Mesothelial cell of epicardium (in vitro differentiated cells): ENCODE results near the gene CCT8. TPM values are rescaled to one million over a fixed set of nuclear protein-coding genes. Genes with fewer than 3 reads are reported as not detected.

Experiments
- DNase-seq, 2 experiments: peaks; one replicate each; pipeline ENCODE4 v3.0.0; 2021; ENCODE audit warnings: low spot score in 2 of 2; ENCODE audit not compliant: unreplicated experiment in 2 of 2
- H3K27ac Mint-ChIP-seq: 2 replicates; pipeline ENCODE4 v1.8.0; 2021; ENCODE audit warnings: mixed read lengths
- H3K27me3 Mint-ChIP-seq: 2 replicates; pipeline ENCODE4 v1.8.0; 2021; ENCODE audit warnings: low read depth, mixed read lengths
- H3K36me3 Mint-ChIP-seq: 2 replicates; pipeline ENCODE4 v1.8.0; 2021; ENCODE audit warnings: mixed read lengths
- H3K4me1 Mint-ChIP-seq: 2 replicates; pipeline ENCODE4 v1.8.0; 2021; ENCODE audit warnings: mixed read lengths
- H3K4me3 Mint-ChIP-seq: 2 replicates; pipeline ENCODE4 v1.8.0; 2021; ENCODE audit warnings: mild to moderate bottlenecking, moderate library complexity, mixed read lengths
- H3K9me3 Mint-ChIP-seq: 2 replicates; pipeline ENCODE4 v1.8.0; 2021; ENCODE audit warnings: mixed read lengths
- total RNA-seq: library from RNA; stranded (reverse); gene quantifications from 3 replicates; pipeline ENCODE4 v1.2.1, GENCODE V29; 2021
- TF ChIP-seq, protein P1 (sequence below): fragments of 200-600 bp; sonication (generic); IDR thresholded peaks from one replicate; pipeline ENCODE4 v1.5.0; 2021; ENCODE audit warnings: antibody characterized with exemption; ENCODE audit not compliant: unreplicated experiment

Gene CCT8
- total RNA-seq, 1 donor from 2014 or later: 166 TPM

DNA sequence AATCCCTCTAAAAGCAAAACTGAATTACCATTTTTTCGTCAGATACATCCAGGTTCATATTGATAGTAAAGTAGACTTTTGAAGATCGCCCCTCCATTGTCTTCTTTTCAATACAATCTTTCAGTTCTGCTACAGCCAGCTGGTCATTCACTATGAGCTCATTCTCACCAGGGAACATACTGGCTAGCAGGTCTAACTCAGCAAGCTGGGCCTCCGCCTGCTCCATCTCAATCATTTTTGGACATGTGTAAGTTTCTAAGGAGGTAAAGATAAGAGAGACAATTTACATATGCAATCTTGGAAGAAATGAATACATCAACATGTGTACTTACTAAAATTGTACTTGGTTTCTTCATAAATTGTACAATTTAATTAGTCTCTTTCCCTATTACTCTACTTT lies 65.1 kb downstream of the CCT8 start:
- DNase-seq: no peak
- no peaks in the 10 kb centered on the region for H3K4me1 Mint-ChIP-seq

DNA sequence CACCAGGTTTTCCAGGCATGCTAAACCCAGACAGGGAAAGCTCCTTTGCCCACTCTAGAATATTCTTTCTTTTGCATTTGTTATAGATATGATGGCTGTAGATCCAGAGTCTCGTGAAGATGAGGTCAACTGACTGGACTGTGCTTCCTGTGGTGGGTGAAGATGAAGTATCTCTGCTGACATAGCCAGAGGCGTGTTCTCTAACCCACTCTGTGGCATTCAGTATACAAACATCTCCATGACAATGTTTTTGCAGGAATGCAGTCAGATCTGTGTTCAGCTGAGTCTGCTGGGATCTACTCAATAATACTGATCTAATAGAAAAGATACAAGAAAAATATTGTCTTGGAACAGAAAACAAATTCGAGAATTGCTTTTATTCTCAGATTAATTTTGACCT lies 65.6 kb downstream of the CCT8 start:
- H3K27ac Mint-ChIP-seq: no peak overlapping the region
- TF ChIP-seq, protein P1, sequence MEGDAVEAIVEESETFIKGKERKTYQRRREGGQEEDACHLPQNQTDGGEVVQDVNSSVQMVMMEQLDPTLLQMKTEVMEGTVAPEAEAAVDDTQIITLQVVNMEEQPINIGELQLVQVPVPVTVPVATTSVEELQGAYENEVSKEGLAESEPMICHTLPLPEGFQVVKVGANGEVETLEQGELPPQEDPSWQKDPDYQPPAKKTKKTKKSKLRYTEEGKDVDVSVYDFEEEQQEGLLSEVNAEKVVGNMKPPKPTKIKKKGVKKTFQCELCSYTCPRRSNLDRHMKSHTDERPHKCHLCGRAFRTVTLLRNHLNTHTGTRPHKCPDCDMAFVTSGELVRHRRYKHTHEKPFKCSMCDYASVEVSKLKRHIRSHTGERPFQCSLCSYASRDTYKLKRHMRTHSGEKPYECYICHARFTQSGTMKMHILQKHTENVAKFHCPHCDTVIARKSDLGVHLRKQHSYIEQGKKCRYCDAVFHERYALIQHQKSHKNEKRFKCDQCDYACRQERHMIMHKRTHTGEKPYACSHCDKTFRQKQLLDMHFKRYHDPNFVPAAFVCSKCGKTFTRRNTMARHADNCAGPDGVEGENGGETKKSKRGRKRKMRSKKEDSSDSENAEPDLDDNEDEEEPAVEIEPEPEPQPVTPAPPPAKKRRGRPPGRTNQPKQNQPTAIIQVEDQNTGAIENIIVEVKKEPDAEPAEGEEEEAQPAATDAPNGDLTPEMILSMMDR: no peak
- no peaks in the 10 kb centered on the region for H3K9me3 Mint-ChIP-seq
- no peaks in the 10 kb centered on the region for H3K4me1 Mint-ChIP-seq
- no peak overlapping the region for H3K4me3 Mint-ChIP-seq
- DNase-seq: no peak
- no peaks in the 10 kb centered on the region for H3K27me3 Mint-ChIP-seq
- H3K36me3 Mint-ChIP-seq: peaks cover 5% of the 10 kb centered on the region

More for the DNA sequence above, 65.1 kb downstream of the CCT8 start:
- Mint-ChIP-seq H3K4me3 (no peak overlapping the region), H3K27me3 (no peaks in the 10 kb centered on the region), H3K9me3 (no peaks in the 10 kb centered on the region), H3K36me3 (peaks cover 5% of the 10 kb centered on the region), H3K27ac (no peak overlapping the region)
- TF ChIP-seq, protein P1: no peak

DNA sequence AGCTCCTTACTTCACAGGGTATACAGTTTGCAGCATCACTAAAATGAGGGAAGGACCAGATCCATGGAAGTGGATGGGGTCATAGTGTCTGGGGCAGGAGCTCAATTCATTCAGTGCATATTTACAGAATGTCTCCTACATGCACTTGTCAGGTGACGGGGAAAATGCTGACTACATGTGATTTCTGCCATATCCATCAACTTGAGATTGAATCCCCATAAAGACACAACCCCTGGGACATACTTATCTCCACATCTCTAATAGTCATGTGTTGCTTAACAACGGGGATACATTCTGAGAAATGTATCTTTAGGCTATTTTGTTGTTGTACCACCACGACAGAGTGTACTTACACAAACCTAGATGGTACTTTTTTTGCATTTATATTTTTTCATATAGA lies 66.3 kb downstream of the CCT8 start:
- Mint-ChIP-seq H3K9me3 (no peaks in the 10 kb centered on the region), H3K27ac (no peak overlapping the region)

More for the DNA sequence above, 66.3 kb downstream of the CCT8 start:
- TF ChIP-seq, protein P1: no peak
- DNase-seq: no peak
- Mint-ChIP-seq H3K4me3 (no peak overlapping the region), H3K27me3 (no peaks in the 10 kb centered on the region), H3K36me3 (peaks cover 2% of the 10 kb centered on the region), H3K4me1 (peaks cover 5% of the 10 kb centered on the region)

Other genes with a start within 250 kb of the CCT8 start
- 30.6 to 34.3 TPM (median 31.1 TPM) in 3 replicates for gene LTN1, start 80.8 kb downstream of the CCT8 start, total RNA-seq
- 8.5 to 10.0 TPM (median 10.0 TPM) in 3 replicates for gene RWDD2B, start 54.3 kb downstream of the CCT8 start, total RNA-seq
- gene USP16, start 49.0 kb downstream of the CCT8 start, total RNA-seq: 30.8 to 32.0 TPM (median 31.4 TPM) in 3 replicates
- gene MAP3K7CL, start 57.0 kb upstream of the CCT8 start, total RNA-seq: 0.13 to 0.49 TPM (median 0.34 TPM) in 3 replicates
- gene BACH1, start 225.3 kb upstream of the CCT8 start, total RNA-seq: 100 to 107 TPM (median 100 TPM) in 3 replicates